Parathyroid adenoma (tissue), 2 donors: ENCODE measurements around the gene OSCP1.

Experiments
- H2AFZ ChIP-seq: fragments of 300-600 bp; sonication (generic); one replicate; pipeline ENCODE4 v1.7.0; 2017; ENCODE audit warnings: antibody characterized with exemption, mild to moderate bottlenecking
- H3K27ac ChIP-seq: fragments of 300-600 bp; sonication (generic); one replicate; pipeline ENCODE4 v1.7.0; 2017
- H3K27me3 ChIP-seq: fragments of 300-600 bp; sonication (generic); one replicate; pipeline ENCODE4 v1.7.0; 2017; ENCODE audit warnings: low read length; ENCODE audit not compliant: control insufficient read depth, insufficient read depth
- H3K36me3 ChIP-seq: fragments of 300-600 bp; sonication (generic); one replicate; pipeline ENCODE4 v1.7.0; 2017; ENCODE audit warnings: low read length; ENCODE audit not compliant: control insufficient read depth, insufficient read depth
- H3K4me1 ChIP-seq: fragments of 300-600 bp; sonication (generic); one replicate; pipeline ENCODE4 v1.7.0; 2017; ENCODE audit warnings: control low read depth
- H3K4me2 ChIP-seq: fragments of 300-600 bp; sonication (generic); one replicate; pipeline ENCODE4 v1.7.0; 2017; ENCODE audit warnings: low read length
- H3K4me3 ChIP-seq: fragments of 300-600 bp; sonication (generic); one replicate; pipeline ENCODE4 v1.7.0; 2017; ENCODE audit warnings: low read depth, low read length
- H3K79me2 ChIP-seq: fragments of 300-600 bp; sonication (generic); one replicate; pipeline ENCODE4 v1.7.0; 2017; ENCODE audit warnings: control low read depth
- H3K9ac ChIP-seq: fragments of 300-600 bp; sonication (generic); one replicate; pipeline ENCODE4 v1.7.0; 2017; ENCODE audit warnings: mild to moderate bottlenecking
- H3K9me3 ChIP-seq: fragments of 300-600 bp; sonication (generic); one replicate; pipeline ENCODE4 v1.7.0; 2017; ENCODE audit warnings: low read length; ENCODE audit not compliant: control insufficient read depth
- TF ChIP-seq, protein P1 (sequence below): fragments of 300-600 bp; sonication (generic); IDR thresholded peaks from one replicate; pipeline ENCODE4 v1.7.0; 2017; ENCODE audit warnings: antibody characterized with exemption, mild to moderate bottlenecking
- donor health status: primary hyperparathyroidism.

OSCP1 gene

DNA sequence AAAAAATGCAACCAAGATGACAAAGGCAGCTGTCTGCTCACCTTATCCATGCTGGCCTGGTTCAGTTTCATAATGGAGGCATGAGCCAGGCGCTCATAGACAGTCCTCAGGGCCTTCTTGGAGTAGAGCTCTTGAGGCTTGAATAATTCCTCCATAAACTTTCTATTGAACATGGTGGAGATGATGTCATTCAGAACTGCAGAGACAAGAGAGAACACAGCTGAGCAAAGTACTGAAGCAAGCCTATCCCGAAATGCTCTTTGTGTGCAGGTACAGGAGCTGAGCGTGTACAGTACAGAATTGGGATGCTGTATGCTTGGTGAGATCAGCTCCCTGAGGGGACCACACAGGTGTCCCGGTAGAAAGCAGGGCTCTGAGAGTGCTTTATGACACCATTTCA is 11.5 kb downstream of the OSCP1 start:
- no peaks in the 10 kb centered on the region for H3K36me3 ChIP-seq
- H3K4me3 ChIP-seq = no peak overlapping the region
- H2AFZ ChIP-seq = no peak overlapping the region
- no peak overlapping the region for H3K4me2 ChIP-seq
- no peak overlapping the region for H3K27ac ChIP-seq
- no peaks in the 10 kb centered on the region for H3K27me3 ChIP-seq
- H3K79me2 ChIP-seq = no peaks in the 10 kb centered on the region
- H3K4me1 ChIP-seq = no peaks in the 10 kb centered on the region
- no peaks in the 10 kb centered on the region for H3K9me3 ChIP-seq
- TF ChIP-seq, protein P1, sequence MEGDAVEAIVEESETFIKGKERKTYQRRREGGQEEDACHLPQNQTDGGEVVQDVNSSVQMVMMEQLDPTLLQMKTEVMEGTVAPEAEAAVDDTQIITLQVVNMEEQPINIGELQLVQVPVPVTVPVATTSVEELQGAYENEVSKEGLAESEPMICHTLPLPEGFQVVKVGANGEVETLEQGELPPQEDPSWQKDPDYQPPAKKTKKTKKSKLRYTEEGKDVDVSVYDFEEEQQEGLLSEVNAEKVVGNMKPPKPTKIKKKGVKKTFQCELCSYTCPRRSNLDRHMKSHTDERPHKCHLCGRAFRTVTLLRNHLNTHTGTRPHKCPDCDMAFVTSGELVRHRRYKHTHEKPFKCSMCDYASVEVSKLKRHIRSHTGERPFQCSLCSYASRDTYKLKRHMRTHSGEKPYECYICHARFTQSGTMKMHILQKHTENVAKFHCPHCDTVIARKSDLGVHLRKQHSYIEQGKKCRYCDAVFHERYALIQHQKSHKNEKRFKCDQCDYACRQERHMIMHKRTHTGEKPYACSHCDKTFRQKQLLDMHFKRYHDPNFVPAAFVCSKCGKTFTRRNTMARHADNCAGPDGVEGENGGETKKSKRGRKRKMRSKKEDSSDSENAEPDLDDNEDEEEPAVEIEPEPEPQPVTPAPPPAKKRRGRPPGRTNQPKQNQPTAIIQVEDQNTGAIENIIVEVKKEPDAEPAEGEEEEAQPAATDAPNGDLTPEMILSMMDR = no peak
- no peak overlapping the region for H3K9ac ChIP-seq

DNA sequence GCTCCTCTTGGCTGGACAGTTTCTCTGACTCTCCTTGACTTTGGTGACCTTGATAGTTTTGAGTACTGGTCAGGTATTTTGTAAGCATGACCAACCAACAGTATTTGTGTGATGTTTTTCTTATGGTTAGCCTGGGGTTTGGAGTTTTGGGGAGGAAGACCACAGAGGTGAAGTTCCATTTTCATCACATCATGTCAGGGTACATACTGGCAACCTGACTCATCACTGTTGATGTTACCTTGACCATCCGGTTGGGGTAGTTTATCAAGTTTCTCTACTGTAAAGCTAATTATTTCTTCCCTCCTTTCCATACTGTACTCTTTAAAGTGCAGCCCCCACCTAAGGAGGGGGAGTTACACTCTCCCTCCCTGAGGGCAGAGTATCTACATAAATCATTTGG is 13.4 kb downstream of the OSCP1 start:
- Histone ChIP-seq H3K9ac (no peak overlapping the region), H3K4me3 (no peak overlapping the region), H3K9me3 (no peaks in the 10 kb centered on the region), H3K4me1 (no peaks in the 10 kb centered on the region), H3K79me2 (no peaks in the 10 kb centered on the region), H3K4me2 (no peak overlapping the region), H3K27ac (no peak overlapping the region), H2AFZ (no peak overlapping the region), H3K36me3 (no peaks in the 10 kb centered on the region), H3K27me3 (no peaks in the 10 kb centered on the region)
- TF ChIP-seq, protein P1 = no peak

DNA sequence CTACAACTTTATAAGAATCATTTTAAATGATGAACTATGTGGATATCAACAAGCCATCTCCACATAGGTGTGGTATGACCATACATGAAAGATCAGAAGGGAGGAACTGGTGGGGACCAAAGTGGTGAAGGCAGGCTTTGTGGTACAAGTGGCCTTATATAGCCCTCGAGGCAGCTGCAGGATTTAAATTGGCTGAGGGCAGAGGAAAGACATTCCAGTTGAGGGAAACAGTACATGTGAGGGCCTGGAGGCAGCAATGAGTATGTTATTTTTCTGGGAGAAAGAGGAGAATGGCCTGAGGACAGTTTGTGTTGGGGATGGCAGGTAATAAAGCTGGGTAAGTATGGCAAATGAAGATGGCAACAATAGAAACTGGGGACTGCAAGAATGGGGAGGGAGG is 17.1 kb downstream of the OSCP1 start:
- H3K4me1 ChIP-seq = no peaks in the 10 kb centered on the region
- no peaks in the 10 kb centered on the region for H3K9me3 ChIP-seq
- TF ChIP-seq, protein P1 = no peak
- no peak overlapping the region for H3K27ac ChIP-seq
- no peak overlapping the region for H3K9ac ChIP-seq
- H2AFZ ChIP-seq = no peak overlapping the region
- H3K4me2 ChIP-seq = no peak overlapping the region
- no peaks in the 10 kb centered on the region for H3K79me2 ChIP-seq
- H3K4me3 ChIP-seq = no peak overlapping the region
- no peaks in the 10 kb centered on the region for H3K36me3 ChIP-seq
- H3K27me3 ChIP-seq = no peaks in the 10 kb centered on the region

DNA sequence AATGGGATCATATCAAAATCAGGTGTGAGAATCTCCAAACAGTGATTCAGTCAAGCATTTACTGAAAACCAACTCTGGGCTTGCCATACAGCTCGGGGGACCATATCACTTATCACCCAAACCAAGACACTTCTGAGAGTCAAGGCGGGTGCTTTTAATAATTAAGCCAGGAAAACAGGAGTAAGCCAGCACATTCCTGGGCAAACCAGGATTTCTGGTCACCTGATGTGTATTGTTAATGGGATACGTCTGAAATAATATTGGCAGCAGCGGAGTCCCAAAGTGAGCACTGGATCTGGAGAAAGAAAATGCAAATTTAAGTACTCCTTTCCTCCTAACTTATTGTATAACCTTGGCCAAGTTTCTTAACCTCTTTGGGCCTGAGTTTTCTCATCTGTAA is 17.6 kb downstream of the OSCP1 start:
- no peaks in the 10 kb centered on the region for H3K4me1 ChIP-seq
- H3K27ac ChIP-seq = no peak overlapping the region
- no peaks in the 10 kb centered on the region for H3K36me3 ChIP-seq
- H3K4me2 ChIP-seq = no peak overlapping the region
- TF ChIP-seq, protein P1 = no peak
- no peaks in the 10 kb centered on the region for H3K27me3 ChIP-seq
- no peaks in the 10 kb centered on the region for H3K79me2 ChIP-seq
- H3K4me3 ChIP-seq = no peak overlapping the region
- H2AFZ ChIP-seq = no peak overlapping the region
- H3K9ac ChIP-seq = no peak overlapping the region
- no peaks in the 10 kb centered on the region for H3K9me3 ChIP-seq

DNA sequence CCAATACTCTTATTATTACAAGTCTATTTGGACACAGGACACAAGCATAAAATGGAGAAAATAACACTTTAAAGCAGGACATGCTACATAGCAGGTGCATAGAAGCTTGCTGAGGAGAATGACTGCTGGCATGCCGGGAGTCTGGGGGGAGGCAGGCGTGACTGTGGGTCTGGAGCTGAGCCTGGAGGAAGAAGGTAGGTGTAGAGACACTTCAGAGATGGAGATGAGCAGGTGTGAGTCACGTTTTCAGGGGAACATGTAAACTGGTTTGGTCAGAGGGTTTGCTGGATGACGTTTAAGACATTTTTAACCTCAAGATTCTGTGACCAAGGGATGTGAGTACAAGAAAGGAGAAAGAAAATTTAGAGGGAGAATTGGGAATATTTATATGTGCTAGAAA is 24.5 kb downstream of the OSCP1 start:
- H3K4me2 ChIP-seq = no peak overlapping the region
- no peaks in the 10 kb centered on the region for H3K36me3 ChIP-seq
- no peaks in the 10 kb centered on the region for H3K9me3 ChIP-seq
- no peak overlapping the region for H3K27ac ChIP-seq
- no peak overlapping the region for H3K4me3 ChIP-seq
- H3K27me3 ChIP-seq = no peaks in the 10 kb centered on the region
- H3K4me1 ChIP-seq = no peaks in the 10 kb centered on the region
- no peak overlapping the region for H3K9ac ChIP-seq
- no peak overlapping the region for H2AFZ ChIP-seq
- no peaks in the 10 kb centered on the region for H3K79me2 ChIP-seq
- TF ChIP-seq, protein P1 = no peak
